GM12875 (cell line): ENCODE measurements around the gene POLR3C.
"Not testable (repeated sequence)": the region's sequence is repeated elsewhere in the genome, so short reads cannot be mapped to it uniquely, and the experiment has no call there.

Experiments
- H3K4me3 ChIP-seq: one replicate; pipeline ENCODE4 v1.5.1; 2011; ENCODE audit warnings: low read depth, low read length, control low read depth
- CTCF ChIP-seq: IDR thresholded peaks from 2 replicates; pipeline ENCODE4 v1.5.1; 2011; ENCODE audit warnings: low read depth, mild to moderate bottlenecking, control low read depth, inconsistent platforms, low read length, moderate library complexity, borderline replicate concordance; ENCODE audit not compliant: insufficient read depth

The POLR3C gene

GRCh38 chr1:145826030-145826429 lies 2.0 kb downstream of the POLR3C start:
- no peak for TF ChIP-seq CTCF
- no peak overlapping the region for H3K4me3 ChIP-seq

GRCh38 chr1:145827966-145828365 lies 4.0 kb downstream of the POLR3C start:
- H3K4me3 ChIP-seq: no peak overlapping the region
- no peak for TF ChIP-seq CTCF

- H3K4me3 ChIP-seq: no peak overlapping the region
- no peak for TF ChIP-seq CTCF
Observed at GRCh38 chr1:145828367-145829026, 4.5 kb downstream of the POLR3C start.

- H3K4me3 ChIP-seq: not testable (repeated sequence)
Observed at GRCh38 chr1:145830810-145831209, 6.8 kb downstream of the POLR3C start.

- H3K4me3 ChIP-seq: no peak overlapping the region
- TF ChIP-seq CTCF: no peak
Observed at GRCh38 chr1:145837656-145838055, 13.7 kb downstream of the POLR3C start.

GRCh38 chr1:145843031-145843430 lies 19.0 kb downstream of the POLR3C start:
- no peak for TF ChIP-seq CTCF
- H3K4me3 ChIP-seq: no peak overlapping the region

GRCh38 chr1:145845144-145845513 lies 21.1 kb downstream of the POLR3C start:
- TF ChIP-seq CTCF: no peak
- H3K4me3 ChIP-seq: no peak overlapping the region
